Suprapubic skin (tissue), 4 donors: Measurements from ENCODE around the gene THSD8. TPM values are rescaled to one million over a fixed set of nuclear protein-coding genes. Genes with fewer than 3 reads are reported as not detected.
A peak's percentile ranks its signal among the peaks of the same experiment; 100 is the strongest.
"Not testable (repeated sequence)": the region's sequence is repeated elsewhere in the genome, so short reads cannot be mapped to it uniquely, and the experiment has no call there.

Source experiments
- DNase-seq, 2 donors: peaks; one replicate each; pipeline ENCODE4 v3.0.0-alpha.2; 2019; ENCODE audit warnings: low spot score in 2 of 2
- H3K27ac ChIP-seq: fragments of 200-600 bp; sonication (generic); one replicate; pipeline ENCODE4 v1.5.1; 2019
- H3K27me3 ChIP-seq: fragments of 200-600 bp; sonication (generic); one replicate; pipeline ENCODE4 v1.5.1; 2019
- H3K36me3 ChIP-seq: fragments of 200-600 bp; sonication (generic); one replicate; pipeline ENCODE4 v1.5.1; 2019
- H3K4me1 ChIP-seq: fragments of 200-600 bp; sonication (generic); one replicate; pipeline ENCODE4 v1.5.1; 2019
- H3K4me3 ChIP-seq: fragments of 200-600 bp; sonication (generic); one replicate; pipeline ENCODE4 v1.5.1; 2019; ENCODE audit warnings: mild to moderate bottlenecking
- H3K9me3 ChIP-seq: fragments of 200-600 bp; sonication (generic); one replicate; pipeline ENCODE4 v1.5.1; 2019
- EP300 ChIP-seq: sonication (generic); formaldehyde crosslinking; IDR thresholded peaks from one replicate; pipeline ENCODE4 v1.6.1; 2017; ENCODE audit warnings: antibody characterized with exemption
- POLR2A ChIP-seq, 2 donors: fragments of 450-650 bp; IDR thresholded peaks; one replicate each; pipeline ENCODE4 v1.6.1; 2017; ENCODE audit warnings: antibody characterized with exemption in 2 of 2, mild to moderate bottlenecking in 2 of 2, moderate library complexity in 2 of 2
- POLR2AphosphoS5 ChIP-seq, 3 donors: sonication (generic); formaldehyde crosslinking; IDR thresholded peaks; one replicate each; pipeline ENCODE4 v1.6.1; 2017; ENCODE audit warnings: antibody characterized with exemption in 3 of 3
- whole genome bisulfite sequencing: methylation state at CpG from one replicate; pipeline ENCODE4 v1.1.5; 2018; 5-methylcytosine and 5-hydroxymethylcytosine counted together
- total RNA-seq, 4 donors: library from RNA; depleted of rRNA; stranded (reverse); fragments of >200 nt; gene quantifications; one replicate each; pipeline ENCODE4 v1.1.0, GENCODE V29; 2016
- TF ChIP-seq, protein P1 (sequence below), 2 donors: fragments of 200-600 bp in 1 of 2; fragments of 450-650 bp in 1 of 2; sonication (generic) in 1 of 2; IDR thresholded peaks; one replicate each; pipeline ENCODE4 v1.5.1; 2016 to 2019; ENCODE audit warnings: antibody characterized with exemption in 2 of 2, mild to moderate bottlenecking in 1 of 2, moderate library complexity in 1 of 2

The THSD8 gene
- total RNA-seq, 4 donors from 2014 or later: 1.6 TPM; not detected in 3

DNA sequence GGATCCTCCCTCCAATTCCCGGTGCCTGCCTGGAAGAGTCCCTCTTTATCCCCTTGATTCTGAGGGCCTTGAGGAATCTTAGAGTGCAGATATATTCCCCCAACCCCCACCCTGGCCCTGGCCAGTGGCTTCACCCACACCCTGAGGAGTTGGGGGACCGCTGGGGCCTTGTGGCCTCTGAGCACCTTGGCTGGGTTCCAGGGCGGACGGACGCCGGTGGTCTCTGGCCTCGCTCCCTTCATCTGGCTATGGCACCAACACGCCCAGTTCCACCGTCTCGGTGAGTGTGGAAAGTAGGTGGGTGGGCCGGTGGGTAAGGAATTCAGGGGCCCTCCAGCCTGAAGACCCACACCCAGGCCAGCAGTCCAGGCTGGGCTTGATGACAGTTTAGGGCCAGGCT is 41.5 kb downstream of the THSD8 start:
- Histone ChIP-seq H3K27me3 (peaks cover 68% of the 10 kb centered on the region), H3K36me3 (no peaks in the 10 kb centered on the region), H3K4me3 (no peak overlapping the region), H3K9me3 (no peaks in the 10 kb centered on the region), H3K27ac (no peak overlapping the region), H3K4me1 (peaks cover 22% of the 10 kb centered on the region)
- TF ChIP-seq EP300 (no peak), POLR2A (IDR thresholded peaks at IDR 0.05) (no peak)
- TF ChIP-seq, protein P1, sequence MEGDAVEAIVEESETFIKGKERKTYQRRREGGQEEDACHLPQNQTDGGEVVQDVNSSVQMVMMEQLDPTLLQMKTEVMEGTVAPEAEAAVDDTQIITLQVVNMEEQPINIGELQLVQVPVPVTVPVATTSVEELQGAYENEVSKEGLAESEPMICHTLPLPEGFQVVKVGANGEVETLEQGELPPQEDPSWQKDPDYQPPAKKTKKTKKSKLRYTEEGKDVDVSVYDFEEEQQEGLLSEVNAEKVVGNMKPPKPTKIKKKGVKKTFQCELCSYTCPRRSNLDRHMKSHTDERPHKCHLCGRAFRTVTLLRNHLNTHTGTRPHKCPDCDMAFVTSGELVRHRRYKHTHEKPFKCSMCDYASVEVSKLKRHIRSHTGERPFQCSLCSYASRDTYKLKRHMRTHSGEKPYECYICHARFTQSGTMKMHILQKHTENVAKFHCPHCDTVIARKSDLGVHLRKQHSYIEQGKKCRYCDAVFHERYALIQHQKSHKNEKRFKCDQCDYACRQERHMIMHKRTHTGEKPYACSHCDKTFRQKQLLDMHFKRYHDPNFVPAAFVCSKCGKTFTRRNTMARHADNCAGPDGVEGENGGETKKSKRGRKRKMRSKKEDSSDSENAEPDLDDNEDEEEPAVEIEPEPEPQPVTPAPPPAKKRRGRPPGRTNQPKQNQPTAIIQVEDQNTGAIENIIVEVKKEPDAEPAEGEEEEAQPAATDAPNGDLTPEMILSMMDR (IDR thresholded peaks at IDR 0.05): no peak
- 81% methylated on average over 11 of the region's 11 CpGs for WGBS
- DNase-seq: no peak

DNA sequence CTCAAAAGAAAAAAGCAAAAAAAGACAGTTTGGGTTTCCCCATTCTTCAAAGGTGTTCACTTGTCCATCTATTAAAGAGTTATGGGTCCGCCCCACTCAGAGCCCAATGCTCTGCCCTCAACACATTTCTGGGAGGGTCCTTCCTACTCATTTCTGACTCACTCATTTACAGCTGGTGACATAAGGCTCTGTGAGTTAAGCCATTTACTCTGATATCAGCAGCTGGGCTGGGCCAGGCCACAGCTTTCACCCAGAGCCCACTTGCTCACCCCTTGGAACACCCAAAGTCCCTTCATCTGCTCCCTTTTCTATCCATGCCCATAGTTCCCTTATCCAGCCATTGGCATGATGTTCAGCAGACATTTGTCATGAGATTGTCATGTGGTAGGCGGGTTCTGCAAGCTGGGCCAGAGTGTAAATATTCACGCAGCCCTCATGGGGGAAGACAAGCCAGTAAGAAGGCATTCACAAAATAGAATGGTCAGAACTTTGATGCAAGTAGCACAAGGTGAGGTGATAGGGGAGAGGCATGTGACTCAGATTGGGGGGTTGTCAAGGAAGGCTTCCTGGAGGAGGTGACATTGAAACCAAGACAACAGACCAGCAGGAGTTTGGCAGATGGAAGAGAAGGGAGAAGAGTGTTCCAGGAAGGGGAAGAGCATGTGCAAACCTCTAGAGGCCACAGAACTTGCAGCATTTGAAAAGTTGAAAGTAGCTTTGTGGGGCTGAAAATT is 42.3 kb downstream of the THSD8 start:
- H3K4me3 ChIP-seq: no peak overlapping the region
- peaks cover 15% of the 10 kb centered on the region for H3K4me1 ChIP-seq

DNA sequence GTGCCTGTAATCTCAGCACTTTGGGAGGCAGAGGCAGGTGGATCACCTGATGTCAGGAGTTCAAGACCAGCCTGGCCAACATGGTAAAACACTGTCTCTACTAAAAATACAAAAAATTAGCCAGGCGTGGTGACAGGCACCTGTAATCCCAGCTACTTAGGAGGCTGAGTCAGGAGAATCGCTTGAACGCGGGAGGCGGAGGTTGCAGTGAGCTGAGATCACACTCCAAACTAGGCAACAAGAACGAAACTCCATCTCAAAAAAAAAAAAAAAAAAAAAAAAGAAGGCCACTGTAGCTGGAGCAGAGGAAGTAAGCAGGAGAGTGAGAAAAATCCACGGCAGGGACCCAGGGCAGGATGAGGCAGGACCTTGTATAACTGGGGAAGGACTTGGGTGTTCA is 44.7 kb downstream of the THSD8 start:
- H3K27ac ChIP-seq, H3K4me3 ChIP-seq, H3K4me1 ChIP-seq, H3K36me3 ChIP-seq, H3K9me3 ChIP-seq, DNase-seq: not testable (repeated sequence)
- peaks cover 38% of the 10 kb centered on the region for H3K27me3 ChIP-seq
- WGBS: 84% methylated on average over 7 of the region's 7 CpGs

More for the DNA sequence above, 42.3 kb downstream of the THSD8 start:
- TF ChIP-seq, protein P1 (IDR thresholded peaks at IDR 0.05): no peak
- TF ChIP-seq EP300 (no peak), POLR2AphosphoS5 (IDR thresholded peaks at IDR 0.05) (no peak)
- no peak for DNase-seq
- Histone ChIP-seq H3K27ac (no peak overlapping the region), H3K36me3 (no peaks in the 10 kb centered on the region), H3K9me3 (no peaks in the 10 kb centered on the region), H3K27me3 (peaks cover 61% of the 10 kb centered on the region)
- WGBS: 93% methylated on average over 3 of the region's 3 CpGs

DNA sequence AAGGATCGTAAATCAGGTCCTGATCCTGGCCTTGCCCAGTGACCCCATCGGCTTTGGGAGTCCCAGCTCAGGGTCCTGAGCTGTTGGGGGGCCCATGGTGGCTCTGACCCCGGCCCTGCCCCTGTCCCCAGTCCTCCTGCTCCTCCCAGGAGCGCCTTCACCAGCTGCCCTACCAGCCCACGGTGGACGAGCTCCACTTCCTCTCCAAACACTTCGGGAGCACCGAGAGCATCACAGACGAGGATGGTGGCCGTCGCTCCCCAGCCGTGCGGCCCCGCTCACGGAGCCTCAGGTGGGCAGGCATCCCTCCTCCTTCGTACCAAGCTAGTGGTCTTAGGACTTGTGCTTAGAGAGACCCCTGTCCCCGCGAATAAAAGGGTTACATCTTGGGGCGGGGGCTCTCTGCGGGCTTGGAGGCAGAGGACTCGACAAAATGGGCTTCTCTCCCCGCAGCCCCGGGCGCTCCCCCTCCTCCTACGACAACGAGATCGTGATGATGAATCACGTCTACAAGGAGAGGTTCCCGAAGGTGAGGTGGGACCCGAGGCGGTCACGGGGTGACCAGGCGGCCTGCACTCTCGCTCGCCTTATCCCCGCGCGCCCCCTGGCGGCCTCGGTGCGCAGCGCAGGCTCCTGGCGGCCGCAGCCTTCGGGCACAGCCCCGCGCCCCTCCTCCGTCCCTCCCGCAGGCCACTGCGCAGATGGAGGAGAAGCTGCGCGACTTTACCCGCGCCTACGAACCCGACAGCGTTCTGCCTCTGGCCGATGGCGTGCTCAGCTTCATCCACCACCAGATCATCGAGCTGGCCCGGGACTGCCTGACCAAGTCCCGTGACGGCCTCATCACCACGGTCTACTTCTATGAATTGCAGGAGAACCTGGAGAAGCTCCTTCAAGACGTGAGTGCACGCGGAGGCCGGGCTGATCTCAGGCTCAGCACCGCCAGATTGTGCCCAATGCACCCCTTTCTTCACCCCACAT is 45.6 kb downstream of the THSD8 start:
- Histone ChIP-seq H3K4me3 (peak overlapping the region; percentile 31), H3K27me3 (peaks cover 30% of the 10 kb centered on the region), H3K9me3 (no peaks in the 10 kb centered on the region), H3K27ac (no peak overlapping the region), H3K36me3 (no peaks in the 10 kb centered on the region), H3K4me1 (peaks cover 8% of the 10 kb centered on the region)
- TF ChIP-seq, protein P1 (IDR thresholded peaks at IDR 0.05): peak; percentile 91 to 100
- no peak for TF ChIP-seq EP300
- no peak for TF ChIP-seq POLR2AphosphoS5 (IDR thresholded peaks at IDR 0.05)
- 7% methylated on average over 56 of the region's 69 CpGs for WGBS
- peak; percentile 87 to 89 for DNase-seq

Other genes starting within 250 kb of the THSD8 start
- 1 to 10 TPM; 5.0 to 9.3 (median 7.0) TPM for gene ZNF490, start 191.3 kb upstream of the THSD8 start, total RNA-seq
- 10 to 100 TPM; 14.3 to 36.1 (median 17.3) TPM for gene ZNF791, start 191.1 kb upstream of the THSD8 start, total RNA-seq
- 10 to 100 TPM; 42.6 to 94.1 (median 78.9) TPM for gene MAN2B1, start 135.3 kb upstream of the THSD8 start, total RNA-seq
- 10 to 100 TPM in 3 of 4 donors, 1 to 10 TPM in 1; 9.8 to 21.9 (median 17.2) TPM for gene WDR83, start 135.3 kb upstream of the THSD8 start, total RNA-seq
- 100 to 1,000 TPM; 108 to 265 (median 136) TPM for gene DHPS, start 120.2 kb upstream of the THSD8 start, total RNA-seq
- gene GNG14, start 114.1 kb upstream of the THSD8 start, total RNA-seq: not detected
- gene FBXW9, start 105.4 kb upstream of the THSD8 start, total RNA-seq: 10 to 100 TPM in 3 of 4 donors, 1 to 10 TPM in 1; 9.7 to 13.7 (median 12.3) TPM
- 100 to 1,000 TPM in 2 of 4 donors, 10 to 100 TPM in 2; 94.6 to 206 (median 110) TPM for gene TNPO2, start 78.1 kb upstream of the THSD8 start, total RNA-seq
- gene TRIR, start 67.4 kb upstream of the THSD8 start, total RNA-seq: 100 to 1,000 TPM; 164 to 228 (median 210) TPM
- 10 to 100 TPM; 26.2 to 63.6 (median 56.9) TPM for gene GET3, start 64.6 kb upstream of the THSD8 start, total RNA-seq
- gene BEST2, start 50.3 kb upstream of the THSD8 start, total RNA-seq: 10 to 100 TPM; 18.2 to 62.0 (median 46.8) TPM
- 100 to 1,000 TPM in 2 of 4 donors, 10 to 100 TPM in 2; 55.1 to 227 (median 83.6) TPM for gene HOOK2, start 26.5 kb upstream of the THSD8 start, total RNA-seq
- 1,000 to 10,000 TPM in 3 of 4 donors, 100 to 1,000 TPM in 1; 687 to 2,027 (median 1,088) TPM for gene JUNB, start 10.6 kb upstream of the THSD8 start, total RNA-seq
- 100 to 1,000 TPM; 270 to 579 (median 540) TPM for gene PRDX2, start 269 bp upstream of the THSD8 start, total RNA-seq
- gene RNASEH2A, start 4.5 kb downstream of the THSD8 start, total RNA-seq: 10 to 100 TPM; 12.3 to 15.4 (median 14.0) TPM
- gene RTBDN, start 32.5 kb downstream of the THSD8 start, total RNA-seq: not detected
- 1 to 10 TPM; 2.7 to 5.3 (median 3.7) TPM for gene MAST1, start 36.4 kb downstream of the THSD8 start, total RNA-seq
- 10 to 100 TPM; 20.6 to 38.3 (median 31.1) TPM for gene DNASE2, start 79.4 kb downstream of the THSD8 start, total RNA-seq
- gene KLF1, start 85.1 kb downstream of the THSD8 start, total RNA-seq: not detected
- gene GCDH, start 89.1 kb downstream of the THSD8 start, total RNA-seq: 10 to 100 TPM; 28.5 to 33.0 (median 31.9) TPM
- gene SYCE2, start 117.2 kb downstream of the THSD8 start, total RNA-seq: under 1 TPM in 1 of 4 donors, not detected in 3; 0.89 TPM
- 10 to 100 TPM; 49.0 to 60.6 (median 50.9) TPM for gene FARSA, start 131.6 kb downstream of the THSD8 start, total RNA-seq
- gene CALR, start 136.5 kb downstream of the THSD8 start, total RNA-seq: 100 to 1,000 TPM; 131 to 285 (median 237) TPM
- 100 to 1,000 TPM in 3 of 4 donors, 10 to 100 TPM in 1; 95.4 to 120 (median 109) TPM for gene RAD23A, start 143.8 kb downstream of the THSD8 start, total RNA-seq
- 10 to 100 TPM; 20.4 to 31.0 (median 24.8) TPM for gene GADD45GIP1, start 155.2 kb downstream of the THSD8 start, total RNA-seq
- gene DAND5, start 167.5 kb downstream of the THSD8 start, total RNA-seq: not detected
- gene NFIX, start 193.4 kb downstream of the THSD8 start, total RNA-seq: 100 to 1,000 TPM; 126 to 223 (median 176) TPM